PC-9 (cell line): ENCODE results near the gene KCTD21. TPM values are rescaled to one million over a fixed set of nuclear protein-coding genes. Genes with fewer than 3 reads are reported as not detected.

Source experiments
- Bru-seq: library from RNA; stranded (reverse); fragments of 400-500 nt; gene quantifications from one replicate; lab custom pipeline; 2021; lab: Mats Ljungman, UMichigan
- BruChase-seq, 2 experiments: library from RNA; stranded (reverse); fragments of 400-500 nt; gene quantifications; one replicate each; lab custom pipeline; 2021; lab: Mats Ljungman, UMichigan
- BruUV-seq: library from RNA; stranded (reverse); fragments of 400-500 nt; replicated peaks from 2 replicates; lab custom pipeline; 2021; lab: Mats Ljungman, UMichigan
- CTCF ChIA-PET: fragments of 300-600 bp; sonication (Branson Sonifier 250); formaldehyde crosslinking; loops from one replicate; lab custom pipeline; 2022; ENCODE audit warnings: antibody characterized with exemption; lab: Charles Lee
- POLR2A ChIA-PET: fragments of 300-600 bp; sonication (Branson Sonifier 250); formaldehyde crosslinking; loops from one replicate; lab custom pipeline; 2022; ENCODE audit warnings: antibody characterized with exemption; ENCODE audit not compliant: unreplicated experiment; lab: Charles Lee
- DNase-seq, 2 experiments: peaks; one replicate each; pipeline versions ENCODE4 v3.0.0 to v3.0.0-alpha.2; 2015 to 2022; ENCODE audit warnings: mixed read lengths in 1 of 2
- H2AFZ ChIP-seq: fragments of 200-600 bp; sonication (generic); 2 replicates; pipeline ENCODE4 v1.8.1; 2017; ENCODE audit warnings: antibody characterized with exemption
- H3F3A ChIP-seq: fragments of 200-600 bp; sonication (generic); 2 replicates; pipeline ENCODE4 v1.8.1; 2017; ENCODE audit warnings: antibody characterized with exemption, mild to moderate bottlenecking, low read depth; ENCODE audit not compliant: insufficient read depth
- H3K27ac ChIP-seq: fragments of 200-600 bp; sonication (generic); 2 replicates; pipeline ENCODE4 v1.6.1; 2016; ENCODE audit warnings: mixed run types
- H3K27me3 ChIP-seq: fragments of 200-600 bp; sonication (generic); 2 replicates; pipeline ENCODE4 v1.6.1; 2016; ENCODE audit warnings: low read depth, mixed run types; ENCODE audit not compliant: insufficient read depth
- H3K36me3 ChIP-seq: fragments of 200-600 bp; sonication (generic); 2 replicates; pipeline ENCODE4 v1.6.1; 2016; ENCODE audit warnings: low read depth, mixed run types
- H3K4me1 ChIP-seq: fragments of 200-600 bp; sonication (generic); replicated peaks from 2 replicates; pipeline ENCODE4 v1.6.1; 2016; ENCODE audit warnings: mixed run types; ENCODE audit not compliant: insufficient read depth
- H3K4me2 ChIP-seq: fragments of 200-600 bp; sonication (generic); 2 replicates; pipeline ENCODE4 v1.6.1; 2017; ENCODE audit warnings: mixed run types
- H3K4me3 ChIP-seq: fragments of 200-600 bp; sonication (generic); 2 replicates; pipeline ENCODE4 v1.6.1; 2016; ENCODE audit warnings: mixed run types
- H3K79me2 ChIP-seq: fragments of 200-600 bp; sonication (generic); 2 replicates; pipeline ENCODE4 v1.6.1; 2017; ENCODE audit warnings: low read depth, mixed run types
- H3K9me2 ChIP-seq: fragments of 200-600 bp; sonication (generic); 2 replicates; pipeline ENCODE4 v1.8.1; 2017; ENCODE audit warnings: mild to moderate bottlenecking; ENCODE audit not compliant: insufficient read depth
- H3K9me3 ChIP-seq: fragments of 200-600 bp; sonication (generic); 2 replicates; pipeline ENCODE4 v1.8.1; 2016; ENCODE audit warnings: low read depth; ENCODE audit not compliant: insufficient read depth
- H4K20me1 ChIP-seq: fragments of 200-600 bp; sonication (generic); 2 replicates; pipeline ENCODE4 v1.8.1; 2017; ENCODE audit not compliant: insufficient read depth
- EZH2 ChIP-seq: fragments of 200-600 bp; sonication (generic); IDR thresholded peaks from 2 replicates; pipeline ENCODE4 v1.8.0; 2017; ENCODE audit warnings: antibody characterized with exemption, low read depth
- intact Hi-C: fragments of 100-400 bp; cut with micrococcal nuclease; formaldehyde crosslinking; loops from one replicate; pipeline ENCODE4 v1.10.0; 2022; ENCODE audit not compliant: unreplicated experiment
- long read RNA-seq: library from polyadenylated mRNA; stranded (forward); transcript quantifications from one replicate; pipeline ENCODE4 v2.0.0, GENCODE V29; 2022
- total RNA-seq: library from RNA; stranded (reverse); gene quantifications from 2 replicates; pipeline ENCODE4 v1.2.3, GENCODE V29; 2021
- TF ChIP-seq, protein P1 (sequence below): fragments of 200-600 bp; sonication (generic); conservative IDR thresholded peaks from 2 replicates; pipeline ENCODE4 v1.6.1; 2017; ENCODE audit warnings: mixed run types, antibody characterized with exemption, mild to moderate bottlenecking, moderate library complexity

KCTD21 gene, protein sequence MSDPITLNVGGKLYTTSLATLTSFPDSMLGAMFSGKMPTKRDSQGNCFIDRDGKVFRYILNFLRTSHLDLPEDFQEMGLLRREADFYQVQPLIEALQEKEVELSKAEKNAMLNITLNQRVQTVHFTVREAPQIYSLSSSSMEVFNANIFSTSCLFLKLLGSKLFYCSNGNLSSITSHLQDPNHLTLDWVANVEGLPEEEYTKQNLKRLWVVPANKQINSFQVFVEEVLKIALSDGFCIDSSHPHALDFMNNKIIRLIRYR
- total RNA-seq: 16.1 and 16.5 TPM in 2 replicates
- percentile 68 among the genes with signal in this experiment for Bru-seq, nascent RNA
- percentile 75 among the genes with signal in this experiment for BruChase-seq, experiment 1, labeled RNA remaining after a 2-hour chase
- BruChase-seq, experiment 2, labeled RNA remaining after a 6-hour chase: percentile 63 among the genes with signal in this experiment
- long read RNA-seq, transcript KCTD21-201 (2 exons, 3,585 nt): major isoform, 6 of 14 reads
- long read RNA-seq, partial matches to known transcripts: 1 of 14 reads
- long read RNA-seq, other reads (novel, unspliced or antisense): 6 of 14 reads

DNA sequence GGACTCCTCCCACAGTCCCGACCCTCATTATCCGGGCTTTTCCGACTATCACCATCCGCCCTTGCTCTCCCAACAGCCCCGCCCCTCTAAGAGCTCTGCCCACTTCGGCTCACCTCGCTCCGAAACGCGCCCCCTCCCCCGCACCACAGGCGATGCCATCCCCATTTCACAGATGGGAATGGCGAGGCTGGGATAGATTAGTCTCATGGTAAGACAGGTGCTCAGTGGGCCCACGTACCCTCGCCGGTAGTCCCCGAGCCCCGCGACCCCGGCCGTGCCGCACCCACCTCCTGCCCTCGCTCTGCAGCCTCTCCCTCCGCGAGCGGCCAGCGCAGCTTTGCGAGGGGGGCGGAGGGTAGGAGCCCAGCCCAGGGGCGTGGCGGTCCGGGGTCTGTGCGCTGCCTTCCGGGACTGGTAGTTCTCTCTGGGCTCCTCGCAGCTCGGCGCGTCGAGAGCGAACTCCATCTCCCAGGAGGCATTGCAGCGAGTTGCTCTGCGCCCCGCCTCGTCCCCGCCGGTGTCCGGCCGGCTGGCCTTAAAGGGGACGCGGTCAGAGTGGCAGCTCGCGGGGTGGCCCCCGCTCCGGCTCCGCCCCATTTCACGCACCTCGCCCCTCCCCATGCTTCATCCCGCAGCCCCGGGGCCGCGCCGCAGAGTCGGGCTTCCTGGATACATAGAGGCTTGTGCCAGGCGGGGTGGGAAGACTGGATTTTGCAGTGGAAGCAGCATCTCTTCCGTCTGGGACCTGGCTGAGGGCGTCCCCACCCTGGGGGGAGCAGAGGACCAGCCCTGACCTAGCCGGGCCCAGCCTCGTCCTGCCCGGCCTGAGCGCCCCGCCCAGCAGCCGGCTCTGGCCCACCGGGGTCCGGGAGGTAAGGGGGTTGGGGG is at the start of gene KCTD21, which contains the start of gene USP35:
Gene KCTD21 (minus strand): TSS at position 341 of the 888 bp plus-strand sequence. CDS start 14,072 bp downstream, outside the sequence.
Gene USP35 (plus strand): TSS at position 634 of the 888 bp plus-strand sequence. CDS start 7,327 bp downstream, outside the sequence.
- Histone ChIP-seq H4K20me1 (no peaks in the 10 kb centered on the region), H3K9me3 (no peaks in the 10 kb centered on the region), H3K27me3 (no peaks in the 10 kb centered on the region), H3K79me2 (peaks cover 44% of the 10 kb centered on the region), H3K4me1 (peaks cover 43% of the 10 kb centered on the region), H3K36me3 (0 out of 2 replicates have a peak, but pooled peaks cover 5% of the 10 kb centered on the region), H3K4me3 (peak within 1 kb of the TSS; percentile 80), H3F3A (peaks cover 17% of the 10 kb centered on the region), H2AFZ (peak within 1 kb of the TSS; percentile 87), H3K4me2 (peak within 1 kb of the TSS; percentile 83), H3K9me2 (no peaks in the 10 kb centered on the region), H3K27ac (no peak within 1 kb of the TSS)
- intact Hi-C loops: loop anchor here (1.0 to 5.0 kb wide), 3 partner anchors 49 to 366 kb away; partner anchors contain the start of genes AAMDC, ALG8 and RSF1
- BruUV-seq: no TSS peak
- CTCF ChIA-PET: interaction anchor here (1.1 kb wide), 1 partner anchor 230 kb away, joined by 3 read pairs; no protein-coding TSS in a partner anchor
- DNase-seq: peak; percentile 97 to 99
- TF ChIP-seq EZH2: no peak
- TF ChIP-seq, protein P1, sequence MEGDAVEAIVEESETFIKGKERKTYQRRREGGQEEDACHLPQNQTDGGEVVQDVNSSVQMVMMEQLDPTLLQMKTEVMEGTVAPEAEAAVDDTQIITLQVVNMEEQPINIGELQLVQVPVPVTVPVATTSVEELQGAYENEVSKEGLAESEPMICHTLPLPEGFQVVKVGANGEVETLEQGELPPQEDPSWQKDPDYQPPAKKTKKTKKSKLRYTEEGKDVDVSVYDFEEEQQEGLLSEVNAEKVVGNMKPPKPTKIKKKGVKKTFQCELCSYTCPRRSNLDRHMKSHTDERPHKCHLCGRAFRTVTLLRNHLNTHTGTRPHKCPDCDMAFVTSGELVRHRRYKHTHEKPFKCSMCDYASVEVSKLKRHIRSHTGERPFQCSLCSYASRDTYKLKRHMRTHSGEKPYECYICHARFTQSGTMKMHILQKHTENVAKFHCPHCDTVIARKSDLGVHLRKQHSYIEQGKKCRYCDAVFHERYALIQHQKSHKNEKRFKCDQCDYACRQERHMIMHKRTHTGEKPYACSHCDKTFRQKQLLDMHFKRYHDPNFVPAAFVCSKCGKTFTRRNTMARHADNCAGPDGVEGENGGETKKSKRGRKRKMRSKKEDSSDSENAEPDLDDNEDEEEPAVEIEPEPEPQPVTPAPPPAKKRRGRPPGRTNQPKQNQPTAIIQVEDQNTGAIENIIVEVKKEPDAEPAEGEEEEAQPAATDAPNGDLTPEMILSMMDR: no peak
- POLR2A ChIA-PET: interaction anchor here (0.5 to 0.8 kb wide), 4 partner anchors 51 to 807 kb away, joined by 3 to 4 read pairs (median 4); partner anchors contain the start of gene GAB2

DNA sequence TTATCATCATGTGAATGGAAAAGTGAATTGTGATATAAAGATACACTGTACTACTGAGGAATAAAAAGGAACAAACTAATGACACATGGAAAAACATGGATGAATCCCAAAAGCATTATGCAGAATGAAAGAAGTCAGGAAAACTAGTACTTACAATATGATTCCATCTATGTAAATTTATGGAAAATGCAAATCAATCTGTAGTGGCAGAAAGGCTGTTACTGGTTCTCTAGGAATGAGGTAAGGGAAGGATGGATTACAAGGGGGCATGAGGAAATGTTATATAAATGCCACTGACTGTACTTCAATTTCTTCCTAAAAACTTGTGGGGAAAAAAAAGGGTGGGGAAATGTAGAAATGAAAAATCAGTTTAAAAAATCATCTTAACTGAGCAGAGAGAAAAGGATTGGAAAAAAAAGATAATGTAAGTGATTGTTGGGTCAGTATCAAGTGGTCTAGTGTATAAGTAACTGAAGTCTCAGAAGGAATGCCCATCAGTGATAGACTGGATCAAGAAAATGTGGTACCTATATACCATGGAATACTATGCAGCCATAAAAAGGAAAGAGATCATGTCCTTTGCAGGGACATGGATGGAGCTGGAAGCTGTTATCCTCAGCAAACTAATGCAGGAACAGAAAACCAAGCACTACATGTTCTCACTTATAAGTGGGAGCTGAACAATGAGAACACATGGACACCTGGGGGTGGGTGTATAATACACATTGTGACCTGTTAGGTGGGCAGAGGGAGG is 49.0 kb upstream of the KCTD21 start:
- no peak overlapping the region for H2AFZ ChIP-seq
- no peaks in the 10 kb centered on the region for H3K27me3 ChIP-seq
- no peaks in the 10 kb centered on the region for H3K9me2 ChIP-seq
- no peaks in the 10 kb centered on the region for H3K79me2 ChIP-seq
- peaks cover 9% of the 10 kb centered on the region; the same call in 1 of the 2 replicates for H3K9me3 ChIP-seq
- ChIA-PET CTCF (interaction anchor here (0.6 kb wide), 1 partner anchor 124 kb away, joined by 7 read pairs; no protein-coding TSS in a partner anchor), POLR2A (interaction anchor here (0.7 kb wide), 1 partner anchor 551 kb away, joined by 4 read pairs; no protein-coding TSS in a partner anchor)
- DNase-seq: no peak
- no peaks in the 10 kb centered on the region for H3K4me1 ChIP-seq
- no peak overlapping the region for H3K4me2 ChIP-seq
- H4K20me1 ChIP-seq: no peaks in the 10 kb centered on the region
- H3K36me3 ChIP-seq: no peaks in the 10 kb centered on the region
- intact Hi-C loops: no loop called here
- H3K27ac ChIP-seq: no peak overlapping the region
- no TSS peak for BruUV-seq
- no peaks in the 10 kb centered on the region for H3F3A ChIP-seq
- H3K4me3 ChIP-seq: no peak overlapping the region
- no peak for TF ChIP-seq EZH2
- TF ChIP-seq, protein P1: no peak
